T-helper 2 cell (primary cell): ENCODE measurements around the gene EPB41.
"Not testable (repeated sequence)": the region's sequence is repeated elsewhere in the genome, so short reads cannot be mapped to it uniquely, and the experiment has no call there.

Experiments
- DNase-seq, 5 experiments: peaks; one replicate each; pipeline versions ENCODE4 v3.0.0 to v3.0.0-alpha.2; 2012 to 2022
- total RNA-seq, 2 donors: gene quantifications; one replicate each; lab custom pipeline; 2026; lab: John Stamatoyannopoulos, UW

EPB41 gene
- 336 to 490 reads per million in 2 donors for total RNA-seq

DNA sequence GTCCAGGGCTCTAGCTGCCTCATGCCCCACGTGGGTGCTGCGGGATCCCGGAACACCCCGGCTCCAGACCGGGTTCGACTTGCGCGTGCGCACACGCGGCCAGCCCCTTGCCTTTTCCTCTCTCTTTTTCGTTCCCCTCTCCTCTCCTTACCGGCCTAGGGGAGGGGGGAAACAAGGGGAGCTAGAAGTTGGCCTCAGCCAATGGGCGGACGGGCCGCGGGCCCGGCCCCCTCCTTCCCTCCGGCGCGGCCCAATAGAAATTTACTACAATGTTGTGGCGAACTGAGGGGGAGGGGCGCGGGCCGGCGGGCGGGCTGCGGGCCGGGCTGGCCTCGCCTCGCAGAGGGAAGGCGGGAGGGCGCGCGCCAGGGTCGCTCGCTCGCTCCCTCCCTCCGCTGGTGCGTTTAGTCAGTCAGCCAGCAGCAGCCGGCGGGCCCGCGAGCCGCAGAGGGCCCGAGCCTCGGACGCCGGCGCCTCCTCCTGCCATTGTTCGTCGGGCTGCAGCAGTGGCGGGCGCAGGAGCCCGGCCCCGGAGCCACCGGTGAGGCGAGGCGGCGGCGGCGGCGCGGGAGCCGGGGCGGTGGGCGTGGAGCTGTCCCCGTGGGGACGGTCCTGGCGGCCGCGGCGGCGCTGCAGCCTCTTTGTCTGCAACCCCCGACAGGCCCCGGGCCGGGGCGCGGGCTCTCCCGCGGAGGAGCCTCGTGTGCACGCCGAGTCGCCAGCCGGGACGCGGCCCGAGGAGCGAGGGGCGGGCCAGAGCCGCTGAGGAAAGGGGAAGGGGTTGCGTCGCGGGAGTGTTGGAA lies at the start of gene EPB41:
EPB41 (plus strand) TSS at position 342 of the 803 bp plus-strand sequence. CDS start 72,869 bp downstream, outside the sequence.
- peak; percentile 82 to 96 (median 85) for DNase-seq

DNA sequence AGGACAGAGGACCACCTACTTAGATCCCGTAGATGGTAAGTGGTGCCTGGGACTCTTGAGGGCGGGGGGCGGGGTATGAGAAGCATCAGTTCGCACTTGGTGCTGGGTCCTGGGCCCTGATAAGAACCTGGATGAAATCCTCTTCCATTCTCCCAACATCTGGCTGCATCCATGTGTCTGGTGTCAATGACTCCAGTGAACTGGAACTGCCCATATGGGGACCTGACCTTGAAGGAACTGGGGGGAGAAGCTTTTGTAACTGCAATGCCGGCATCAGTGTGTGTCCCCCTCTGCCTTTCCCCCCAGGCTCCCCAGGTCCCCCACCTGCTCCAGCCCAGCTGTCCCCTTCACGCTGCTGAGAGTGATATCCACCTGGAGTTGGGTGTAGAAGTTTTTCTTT lies 49.7 kb upstream of the EPB41 start:
- no peak for DNase-seq

DNA sequence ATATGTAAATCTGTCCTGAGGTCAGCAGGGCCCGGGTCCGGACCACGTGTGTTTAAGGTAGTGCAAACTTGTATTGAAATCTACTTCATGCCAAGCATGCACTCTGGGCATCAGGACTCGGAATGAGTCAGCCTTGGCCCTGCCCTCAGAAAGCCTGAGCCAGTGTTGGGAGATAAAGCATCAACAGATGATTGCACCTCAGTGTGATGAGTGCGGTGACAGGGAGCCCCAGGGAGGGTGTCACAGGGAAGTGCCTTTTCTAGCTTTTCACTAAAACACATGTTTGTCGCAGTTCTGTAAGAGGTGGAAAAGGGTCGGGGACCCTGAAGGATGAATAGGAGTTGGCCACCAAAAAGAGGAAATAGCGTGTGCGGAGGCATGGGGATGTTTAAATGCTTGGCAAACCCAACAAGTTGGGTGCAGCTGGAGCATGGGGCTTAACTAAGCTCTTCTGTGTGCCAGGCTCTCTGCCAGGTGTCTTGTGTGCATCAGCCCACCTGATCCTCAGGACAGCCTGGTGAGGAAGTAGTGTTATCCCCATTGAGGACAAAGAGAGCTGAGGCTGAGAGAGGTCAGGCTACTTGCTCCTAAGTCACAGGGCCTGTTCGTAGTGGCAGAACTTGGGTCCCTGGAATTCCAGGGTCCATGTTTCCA lies 48.2 kb upstream of the EPB41 start:
- DNase-seq = no peak

DNA sequence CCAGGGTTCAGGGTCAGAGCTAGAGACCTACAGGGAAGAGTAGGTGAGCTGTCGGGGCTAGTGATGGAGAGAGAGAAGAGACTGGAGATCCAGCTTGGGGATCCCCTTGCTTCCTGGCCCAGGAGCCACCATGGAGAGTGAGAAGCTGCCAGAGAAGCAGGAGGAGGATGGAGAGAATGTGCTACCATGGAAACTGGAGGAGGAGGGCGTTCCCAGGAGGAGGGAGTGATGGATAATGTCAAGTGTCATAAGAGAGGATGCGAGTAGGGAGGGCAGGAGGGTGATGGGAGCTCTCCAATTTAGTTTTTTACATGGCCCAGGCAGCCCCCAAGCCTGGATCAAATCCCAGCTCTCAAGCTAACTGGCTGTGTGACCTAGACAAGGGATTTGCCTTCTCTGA lies 46.5 kb upstream of the EPB41 start:
- no peak for DNase-seq

DNA sequence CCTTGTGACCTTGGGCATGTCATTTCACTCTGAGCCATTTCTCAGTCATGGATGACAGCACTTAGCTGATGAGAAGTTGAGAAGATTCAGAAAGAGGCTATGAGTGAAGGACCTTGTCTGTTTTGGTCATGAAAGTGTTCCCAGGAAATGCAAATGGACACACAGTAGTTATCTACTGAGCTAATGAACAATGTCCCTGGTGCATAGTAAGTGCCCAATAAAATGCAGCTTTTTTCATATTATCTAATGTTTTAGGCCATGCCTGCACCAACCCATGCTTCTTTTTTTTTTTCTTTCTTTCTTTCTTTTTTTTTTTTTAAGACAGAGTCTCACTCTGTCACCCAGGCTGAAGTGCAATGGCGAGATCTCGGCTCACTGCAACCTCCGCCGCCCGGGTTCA lies 44.4 kb upstream of the EPB41 start:
- DNase-seq = no peak

DNA sequence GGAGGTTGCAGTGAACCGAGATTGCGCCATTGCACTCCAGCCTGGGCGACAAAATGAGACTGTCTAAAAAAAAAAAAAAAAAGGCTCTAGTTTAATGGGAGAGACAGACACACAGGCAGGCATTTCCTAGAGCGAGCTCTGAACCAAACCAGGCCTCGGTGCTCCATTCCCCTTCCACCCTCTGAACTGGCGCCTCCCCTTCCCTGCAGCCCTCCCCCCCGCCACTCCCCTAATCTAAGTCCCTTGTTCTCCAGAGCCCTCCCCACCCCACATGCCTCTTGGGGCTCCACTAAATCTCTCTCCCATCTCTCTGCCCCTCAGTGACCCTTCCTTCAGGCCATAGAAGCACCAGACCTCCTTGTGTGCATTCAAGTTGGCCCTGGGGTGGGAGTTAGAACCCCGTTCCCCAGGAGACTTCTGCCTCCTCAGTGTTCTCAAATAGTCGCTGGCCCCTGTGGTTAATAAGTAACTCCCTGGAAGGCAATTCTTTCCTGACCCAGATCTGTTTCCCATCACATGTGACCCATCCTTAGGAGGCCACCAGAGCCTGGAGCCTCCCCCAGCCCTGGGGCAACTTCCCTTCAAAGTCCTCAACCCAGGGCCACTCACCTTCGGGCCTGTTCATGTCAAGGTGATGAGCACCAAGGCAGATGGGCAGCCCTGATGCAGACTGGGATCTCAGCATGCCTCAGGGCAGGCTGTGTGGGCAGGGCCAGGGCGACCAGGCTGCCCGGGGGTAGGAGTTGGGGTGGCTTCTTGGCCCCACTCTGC lies 42.6 kb upstream of the EPB41 start:
- no peak for DNase-seq

DNA sequence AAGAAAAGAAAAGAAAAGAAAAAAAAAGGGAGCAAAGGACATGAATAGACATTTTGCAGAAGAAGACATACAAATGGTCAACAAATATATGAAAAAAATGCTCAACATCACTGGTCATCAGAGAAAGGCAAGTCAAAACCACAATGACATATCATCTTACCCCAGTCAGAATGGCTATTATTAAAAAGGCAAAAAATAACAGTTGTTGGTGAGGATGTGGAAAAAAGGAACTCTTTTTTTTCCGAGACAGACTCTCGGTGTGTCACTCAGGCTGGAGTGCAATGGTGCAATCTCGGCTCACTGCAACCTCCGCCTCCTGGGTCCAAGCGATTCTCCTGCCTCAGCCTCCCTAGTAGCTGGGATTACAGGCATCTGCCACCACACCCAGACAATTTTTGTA lies 39.2 kb upstream of the EPB41 start:
- DNase-seq = not testable (repeated sequence)

GRCh38 chr1:28877132-28877781 lies 37.1 kb upstream of the EPB41 start:
- peak; percentile 42 to 69 (median 55) for DNase-seq

GRCh38 chr1:28878796-28879195 lies 35.6 kb upstream of the EPB41 start:
- DNase-seq = no peak

- peak; percentile 51 to 79 (median 70) for DNase-seq
Measured at GRCh38 chr1:28882009-28882628, 32.2 kb upstream of the EPB41 start.

GRCh38 chr1:28883242-28883616 lies 31.1 kb upstream of the EPB41 start:
- DNase-seq = no peak

DNA sequence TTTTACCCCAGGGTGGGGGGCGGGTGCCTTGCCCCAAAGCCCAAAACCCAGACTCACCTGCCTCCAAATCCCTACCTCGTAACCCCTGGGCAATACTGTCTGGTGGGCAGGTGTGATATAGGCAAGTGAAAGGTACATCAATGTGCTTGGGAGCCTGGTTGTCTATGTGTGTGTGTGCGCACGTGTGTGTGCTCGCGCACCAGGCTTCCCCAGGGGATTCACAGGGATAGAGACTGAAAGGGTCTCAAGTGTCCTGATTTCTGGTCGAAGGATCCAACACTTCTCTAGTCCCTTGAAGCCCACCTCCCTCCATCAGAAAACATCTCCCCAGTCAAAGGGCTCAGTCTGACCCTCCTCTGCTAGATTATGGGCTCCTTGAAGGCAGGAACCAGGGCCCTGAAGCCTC lies 28.9 kb upstream of the EPB41 start:
- DNase-seq = peak in 1 of 5 experiments; percentile 18

DNA sequence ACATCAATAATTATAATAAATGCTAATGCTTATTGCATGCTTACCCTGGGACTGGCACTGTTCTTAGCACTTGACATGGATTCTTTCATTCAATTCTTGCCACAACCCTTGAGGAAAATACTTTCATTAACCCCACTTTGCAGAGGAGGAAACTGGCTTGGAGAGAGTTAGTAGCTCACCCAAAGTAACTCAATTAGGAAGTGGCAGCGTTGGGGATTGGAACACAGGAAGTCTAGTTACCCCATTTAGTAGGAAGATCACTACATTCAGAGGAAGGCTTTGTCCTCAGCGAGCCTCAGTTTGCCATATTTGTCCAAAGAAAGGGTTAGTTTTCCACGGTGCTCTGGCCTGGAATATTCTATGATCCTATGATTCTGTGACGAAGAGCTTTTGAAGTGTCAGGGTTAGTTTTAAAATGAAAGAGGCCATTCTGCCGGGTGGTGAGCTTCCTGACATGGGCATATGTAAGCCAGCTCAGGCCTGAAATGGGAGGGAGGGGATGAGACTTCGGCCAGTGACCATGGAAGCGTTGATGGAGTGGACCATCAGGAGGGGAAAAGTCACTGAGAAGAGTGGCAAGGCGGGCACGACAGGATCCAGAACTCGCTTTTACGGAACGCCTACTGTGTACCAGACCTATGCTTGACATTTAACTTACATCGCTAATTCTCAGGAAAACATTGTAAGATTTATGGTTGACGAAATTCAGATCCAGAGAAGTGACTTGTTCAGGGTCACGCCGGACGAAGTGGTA lies 28.2 kb upstream of the EPB41 start:
- DNase-seq = no peak

GRCh38 chr1:28886731-28887418 lies 27.5 kb upstream of the EPB41 start:
- peak; percentile 83 to 95 (median 86) for DNase-seq

DNA sequence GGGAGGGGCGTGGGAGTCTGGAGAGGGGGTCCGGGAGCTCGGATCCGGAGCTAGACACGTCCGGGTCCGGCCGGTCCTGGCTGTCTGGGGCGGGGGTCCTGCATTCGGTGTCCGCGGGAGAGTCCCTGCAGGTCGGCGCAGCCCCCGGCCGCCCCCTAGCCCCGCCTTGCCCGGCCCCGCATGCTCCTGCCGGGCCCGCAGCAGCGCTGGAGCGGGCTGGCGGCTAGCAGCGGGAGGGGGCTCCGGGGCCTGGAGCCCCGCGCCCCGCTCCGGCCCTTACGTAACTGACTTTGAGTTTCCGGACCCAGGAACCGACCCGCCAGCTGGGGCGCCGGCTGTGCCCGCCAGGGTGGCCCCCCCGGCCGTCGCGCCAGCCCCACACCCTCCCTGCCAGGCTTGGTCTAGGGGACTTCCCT lies 26.9 kb upstream of the EPB41 start:
- peak; percentile 22 to 76 (median 46) for DNase-seq

GRCh38 chr1:28887835-28888682 lies 26.3 kb upstream of the EPB41 start:
- DNase-seq = no peak

GRCh38 chr1:28888915-28889314 lies 25.5 kb upstream of the EPB41 start:
- no peak for DNase-seq

GRCh38 chr1:28889357-28889756 lies 25.0 kb upstream of the EPB41 start:
- DNase-seq = no peak

- DNase-seq = no peak
Measured at GRCh38 chr1:28890435-28890834, 23.9 kb upstream of the EPB41 start.

- no peak for DNase-seq
Measured at GRCh38 chr1:28890836-28891235, 23.5 kb upstream of the EPB41 start.
